Small intestine (tissue), 7 donors: Measurements from ENCODE around the gene MDFIC2. TPM values are rescaled to one million over a fixed set of nuclear protein-coding genes. Genes with fewer than 3 reads are reported as not detected.

Experiments used
- DNase-seq, 2 donors: peaks; one replicate each; pipeline versions ENCODE4 v3.0.0 to v3.0.0-alpha.2; 2013
- FAIRE-seq: peaks from 2 replicates; lab custom pipeline; 2012; peaks lifted over from hg19 to GRCh38; lab: Jason Lieb, UNC
- H3K27ac ChIP-seq, 3 donors: one replicate each; pipeline ENCODE4 v1.5.1; 2013; ENCODE audit warnings: low read length in 2 of 3, mild to moderate bottlenecking in 2 of 3, control low read depth in 1 of 3, inconsistent platforms in 1 of 3, low read depth in 1 of 3, moderate library complexity in 1 of 3
- H3K27me3 ChIP-seq, 3 donors: one replicate each; pipeline ENCODE4 v1.6.1; 2013; ENCODE audit warnings: low read length in 3 of 3, inconsistent platforms in 1 of 3; ENCODE audit not compliant: control insufficient read depth in 3 of 3, insufficient read depth in 3 of 3
- H3K36me3 ChIP-seq, 3 donors: one replicate each; pipeline ENCODE4 v1.6.1; 2013; ENCODE audit warnings: low read length in 3 of 3, inconsistent platforms in 1 of 3, low read depth in 1 of 3, mild to moderate bottlenecking in 1 of 3, moderate library complexity in 1 of 3; ENCODE audit not compliant: control insufficient read depth in 3 of 3, insufficient read depth in 2 of 3
- H3K4me1 ChIP-seq, 3 donors: one replicate each; pipeline ENCODE4 v1.6.1; 2013; ENCODE audit warnings: low read length in 2 of 3, inconsistent platforms in 1 of 3, low read depth in 1 of 3, mild to moderate bottlenecking in 1 of 3, moderate library complexity in 1 of 3; ENCODE audit not compliant: control insufficient read depth in 3 of 3, insufficient read depth in 2 of 3
- H3K4me3 ChIP-seq, 3 donors: one replicate each; pipeline ENCODE4 v1.5.1; 2013; ENCODE audit warnings: low read length in 3 of 3, control low read depth in 1 of 3, inconsistent platforms in 1 of 3, low read depth in 1 of 3, mild to moderate bottlenecking in 1 of 3, moderate library complexity in 1 of 3
- H3K9me3 ChIP-seq, 2 donors: one replicate each; pipeline ENCODE4 v1.6.1; 2013; ENCODE audit warnings: low read depth in 1 of 2, low read length in 1 of 2; ENCODE audit not compliant: control insufficient read depth in 2 of 2, insufficient read depth in 1 of 2
- WGBS, 3 donors: extraction: QIAGEN DNeasy Blood & Tissue Kit; methylation state at CpG; one replicate each; pipeline ENCODE4 v1.1.7; 2013; 5-methylcytosine and 5-hydroxymethylcytosine counted together
- polyA plus RNA-seq, 4 donors: library from polyadenylated mRNA; stranded (reverse) in 3 of 4; unstranded in 1 of 4; fragments of 200-250 nt in 3 of 4; fragments of 120-200 nt in 1 of 4; gene quantifications; one replicate each; pipeline versions ENCODE4 v1.2.1 to v1.2.3, GENCODE V29; 2013
- donor health status: healthy with polysubstance abuse.
- donor health status: control.
- donor health status: control.
- donor health status: Bipolar disorder and iron deficiency.
- donor health status: healthy.

The MDFIC2 gene
- polyA plus RNA-seq, 4 donors = not detected

DNA sequence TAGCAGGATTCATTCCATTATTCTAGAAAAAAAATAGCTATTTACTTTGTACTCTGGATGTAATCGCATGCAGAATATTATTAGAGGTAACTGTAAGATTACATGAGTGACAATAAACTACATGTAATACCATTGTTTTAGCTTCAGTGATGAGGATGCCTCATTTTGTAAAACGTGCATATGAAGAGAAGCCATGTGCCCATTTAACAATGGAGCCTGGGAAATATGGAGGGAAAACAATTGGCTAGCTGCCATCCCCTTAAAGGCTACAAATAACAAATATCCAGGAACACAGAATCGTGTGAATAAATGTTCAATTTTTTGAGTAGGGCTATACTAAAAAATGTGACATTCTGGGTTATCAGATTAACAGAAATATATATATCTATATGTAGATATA lies 161.8 kb downstream of the MDFIC2 start:
- Histone ChIP-seq H3K27ac (no peak overlapping the region), H3K4me3 (no peak overlapping the region), H3K4me1 (no peaks in the 10 kb centered on the region), H3K9me3 (no peaks in the 10 kb centered on the region), H3K36me3 (no peaks in the 10 kb centered on the region), H3K27me3 (no peaks in the 10 kb centered on the region)
- FAIRE-seq (no peak), DNase-seq (no peak)
- WGBS, 3 donors = 65 to 70% (median 68%) methylated on average over 3 of the region's 3 CpGs

GRCh38 chr3:70149714-70150400 lies 162.6 kb downstream of the MDFIC2 start:
- 58 to 61% (median 61%) methylated on average over 4 of the region's 4 CpGs for WGBS, 3 donors
- Histone ChIP-seq H3K27me3 (no peaks in the 10 kb centered on the region), H3K27ac (no peak overlapping the region), H3K9me3 (no peaks in the 10 kb centered on the region), H3K36me3 (no peaks in the 10 kb centered on the region), H3K4me3 (no peak overlapping the region), H3K4me1 (no peaks in the 10 kb centered on the region)
- DNase-seq (no peak), FAIRE-seq (no peak)
